A549 (cell line): ENCODE results near the gene RAB3IP. TPM values are rescaled to one million over a fixed set of nuclear protein-coding genes. Genes with fewer than 3 reads are reported as not detected.

Source experiments
- ATAC-seq, 2 experiments: fragments of 200-7000 bp in 1 of 2; fragments of >200 bp in 1 of 2; cut with Nextera tagmentation in 1 of 2; cut with Tn5 transposase in 1 of 2; 3 replicates each; pipeline versions ENCODE4 v1.8.0 to v1.9.1; 2018 to 2020; ENCODE audit warnings: mild to moderate bottlenecking in 1 of 2, moderate library complexity in 1 of 2
- CTCF ChIA-PET: fragments of 300-600 bp; sonication (Branson Sonifier 250); formaldehyde crosslinking; extraction: SDS; loops from one replicate; lab custom pipeline; 2021; ENCODE audit warnings: antibody characterized with exemption, inconsistent platforms; lab: Yijun Ruan, JAX
- POLR2A ChIA-PET: fragments of 350-600 bp; formaldehyde crosslinking; extraction: SDS; loops from one replicate; lab custom pipeline; 2021; ENCODE audit warnings: antibody characterized with exemption, inconsistent platforms; lab: Yijun Ruan, JAX
- DNase-seq, 2 experiments: peaks; one replicate each; pipeline versions ENCODE4 v3.0.0 to v3.0.0-alpha.2; 2011 to 2016; ENCODE audit warnings: low read depth in 1 of 2, low spot score in 1 of 2
- FAIRE-seq: peaks from 2 replicates; lab custom pipeline; 2011; peaks lifted over from hg19 to GRCh38; lab: Jason Lieb, UNC
- H3K27ac ChIP-seq, 2 experiments: fragments of >200 bp; sonication (Bioruptor Twin); formaldehyde crosslinking; 3 replicates each; pipeline ENCODE4 v1.5.1; 2016 to 2017
- H3K4me1 ChIP-seq: fragments of >200 bp; sonication (Bioruptor Twin); formaldehyde crosslinking; 3 replicates; pipeline ENCODE4 v1.6.1; 2016
- H3K4me2 ChIP-seq: fragments of >200 bp; sonication (Bioruptor Twin); formaldehyde crosslinking; 3 replicates; pipeline ENCODE4 v1.6.1; 2016
- H3K4me3 ChIP-seq: fragments of >200 bp; sonication (Bioruptor Twin); formaldehyde crosslinking; 3 replicates; pipeline ENCODE4 v1.5.1; 2016
- H3K9me3 ChIP-seq: fragments of >200 bp; sonication (Bioruptor Twin); formaldehyde crosslinking; 3 replicates; pipeline ENCODE4 v1.6.1; 2016
- BCL3 ChIP-seq: fragments of >200 bp; sonication (Bioruptor Twin); formaldehyde crosslinking; IDR thresholded peaks from 3 replicates; pipeline ENCODE4 v1.6.1; 2016
- BHLHE40 ChIP-seq: IDR thresholded peaks from 2 replicates; pipeline ENCODE4 v1.6.1; 2012; ENCODE audit warnings: low read depth, low read length, inconsistent platforms
- E2F6 ChIP-seq: IDR thresholded peaks from 2 replicates; pipeline ENCODE4 v1.6.1; 2012; ENCODE audit warnings: low read depth, borderline replicate concordance
- FOSB ChIP-seq: fragments of 250-450 bp; sonication (Bioruptor Pico); IDR thresholded peaks from 2 replicates; pipeline ENCODE4 v1.5.0; 2020; ENCODE audit warnings: mild to moderate bottlenecking, moderate library complexity
- FOSL2 ChIP-seq, 2 experiments: fragments of 450-650 bp in 1 of 2; fragments of >200 bp in 1 of 2; sonication (Bioruptor Twin) in 1 of 2; formaldehyde crosslinking; IDR thresholded peaks; 2 replicates each; pipeline versions ENCODE4 v1.5.0 to v1.6.1; 2016 to 2020; ENCODE audit warnings: mild to moderate bottlenecking in 1 of 2, moderate library complexity in 1 of 2
- GATA3 ChIP-seq: IDR thresholded peaks from 2 replicates; pipeline ENCODE4 v1.6.1; 2012; ENCODE audit warnings: borderline replicate concordance
- HDAC2 ChIP-seq: fragments of 200-600 bp; sonication (generic); IDR thresholded peaks from 2 replicates; pipeline ENCODE4 v1.6.1; 2016
- HES2 ChIP-seq: fragments of >200 bp; sonication (Bioruptor Twin); formaldehyde crosslinking; IDR thresholded peaks from 2 replicates; pipeline ENCODE4 v1.6.1; 2016
- HEYL ChIP-seq: fragments of 250-450 bp; sonication (Bioruptor Pico); IDR thresholded peaks from 2 replicates; pipeline ENCODE4 v1.8.0; 2021; ENCODE audit warnings: mild to moderate bottlenecking, moderate library complexity
- HOXA7 ChIP-seq: fragments of 250-450 bp; sonication (Bioruptor Pico); IDR thresholded peaks from 2 replicates; pipeline ENCODE4 v1.5.0; 2020; ENCODE audit warnings: mild to moderate bottlenecking, moderate library complexity
- HOXB13 ChIP-seq: fragments of 250-450 bp; sonication (Bioruptor Pico); IDR thresholded peaks from 2 replicates; pipeline ENCODE4 v1.5.0; 2020; ENCODE audit warnings: low read depth, mild to moderate bottlenecking, moderate library complexity
- JUNB ChIP-seq: fragments of >200 bp; sonication (Bioruptor Twin); formaldehyde crosslinking; IDR thresholded peaks from 2 replicates; pipeline ENCODE4 v1.6.1; 2016
- MAFK ChIP-seq: fragments of 450-650 bp; IDR thresholded peaks from 2 replicates; pipeline ENCODE4 v1.6.1; 2014; ENCODE audit not compliant: partially characterized antibody
- MYC ChIP-seq: IDR thresholded peaks from 2 replicates; pipeline ENCODE4 v1.6.1; 2012; ENCODE audit warnings: mild to moderate bottlenecking, inconsistent platforms, low read length, improper control_type of control experiment, borderline replicate concordance
- POLR2AphosphoS2 ChIP-seq: conservative IDR thresholded peaks from 2 replicates; pipeline ENCODE4 v1.6.1; 2012; ENCODE audit warnings: low read length, improper control_type of control experiment, inconsistent platforms
- RNF2 ChIP-seq: fragments of 200-600 bp; sonication (generic); IDR thresholded peaks from 2 replicates; pipeline ENCODE4 v1.6.1; 2016; ENCODE audit warnings: low read depth, mild to moderate bottlenecking, antibody characterized with exemption, moderate library complexity, borderline replicate concordance
- SMC3 ChIP-seq: fragments of >200 bp; sonication (Bioruptor Twin); formaldehyde crosslinking; IDR thresholded peaks from 3 replicates; pipeline ENCODE4 v1.6.1; 2018; ENCODE audit warnings: inconsistent platforms
- TFCP2L1 ChIP-seq: fragments of 250-450 bp; sonication (Bioruptor Pico); IDR thresholded peaks from 2 replicates; pipeline ENCODE4 v1.5.0; 2021; ENCODE audit warnings: mild to moderate bottlenecking
- USF2 ChIP-seq: fragments of 450-650 bp; IDR thresholded peaks from 2 replicates; pipeline ENCODE4 v1.6.1; 2014; ENCODE audit warnings: antibody characterized with exemption
- ZFP36 ChIP-seq: fragments of 450-650 bp; IDR thresholded peaks from 2 replicates; pipeline ENCODE4 v1.6.1; 2014; ENCODE audit warnings: borderline replicate concordance; ENCODE audit not compliant: partially characterized antibody
- ZSCAN20 ChIP-seq: fragments of 250-450 bp; sonication (Bioruptor Pico); IDR thresholded peaks from 2 replicates; pipeline ENCODE4 v1.8.0; 2022; ENCODE audit warnings: mild to moderate bottlenecking, moderate library complexity
- WGBS: methylation state at CpG from one replicate; pipeline ENCODE4 v1.1.6; 2017; ENCODE audit errors: missing lambda C conversion rate; 5-methylcytosine and 5-hydroxymethylcytosine counted together
- polyA plus RNA-seq, 4 experiments: library from polyadenylated mRNA; depleted of rRNA in 3 of 4; stranded (reverse); fragments of >200 nt; fragmentation: RNase III in 1 of 4; extraction: RNeasy Plus Mini Kit Qiagen cat#74134 plus additional on column Dnase treatment in 1 of 4; gene quantifications; 2 replicates in 3 of 4; 3 replicates in 1 of 4; pipeline ENCODE4 v1.2.3, GENCODE V29; 2011 to 2017

RAB3IP gene
- polyA plus RNA-seq, 2 of the 4 experiments (the other 2 are of a cell fraction), result 12.1 to 46.4 TPM

- ChIA-PET CTCF (interaction anchor here (0.6 kb wide), 1 partner anchor 406 kb away, joined by 3 read pairs; no protein-coding TSS in a partner anchor), POLR2A (no interaction called here)
- Histone ChIP-seq H3K4me3 (no peak overlapping the region), H3K27ac (no peak overlapping the region), H3K4me2 (no peak overlapping the region), H3K9me3 (no peaks in the 10 kb centered on the region), H3K4me1 (peaks cover 15% of the 10 kb centered on the region)
- DNase-seq, result no peak
- no peak for ATAC-seq
- no peak for FAIRE-seq
- TF ChIP-seq USF2 (no peak), ZSCAN20 (CRISPR knock-in tag) (no peak), HEYL (no peak), TFCP2L1 (no peak), BHLHE40 (no peak), POLR2AphosphoS2 (no peak), SMC3 (no peak), MAFK (no peak), HDAC2 (no peak), HOXB13 (CRISPR knock-in tag) (no peak), FOSB (CRISPR knock-in tag) (no peak)
- WGBS, result 60% methylated on average over 7 of the region's 7 CpGs
Observed at GRCh38 chr12:69694123-69694522, 44.5 kb upstream of the RAB3IP start.

GRCh38 chr12:69698054-69698453 is 40.6 kb upstream of the RAB3IP start:
- no peak for FAIRE-seq

More at GRCh38 chr12:69698054-69698453, 40.6 kb upstream of the RAB3IP start:
- ATAC-seq, result no peak
- Histone ChIP-seq H3K4me1 (no peaks in the 10 kb centered on the region), H3K9me3 (no peaks in the 10 kb centered on the region), H3K4me2 (no peak overlapping the region), H3K4me3 (no peak overlapping the region)
- ChIA-PET CTCF (no interaction called here), POLR2A (no interaction called here)
- TF ChIP-seq HOXA7 (CRISPR knock-in tag), result no peak
- no peak for TF ChIP-seq E2F6
- TF ChIP-seq GATA3, result no peak
- TF ChIP-seq HEYL, result no peak
- no peak for TF ChIP-seq MAFK
- TF ChIP-seq JUNB, result no peak
- TF ChIP-seq RNF2, result no peak
- TF ChIP-seq FOSL2 (IDR thresholded peaks at IDR 0.05), result no peak
- no peak for TF ChIP-seq FOSL2 (CRISPR knock-in tag; IDR thresholded peaks at IDR 0.05)
- no peak for TF ChIP-seq MYC
- no peak for TF ChIP-seq HES2
- no peak for TF ChIP-seq BCL3
- no peak for TF ChIP-seq HOXB13 (CRISPR knock-in tag)
- TF ChIP-seq SMC3, result no peak
- TF ChIP-seq ZFP36, result no peak
- TF ChIP-seq, all 56 proteins: peak for 0
- DNase-seq, result no peak
- H3K27ac ChIP-seq, result no peak overlapping the region
- 76% methylated on average over 2 of the region's 2 CpGs for WGBS
